ENCODE data around the gene POLL. TPM values are rescaled to one million over a fixed set of nuclear protein-coding genes. Genes with fewer than 3 reads are reported as not detected.
A peak's percentile ranks its signal among the peaks of the same experiment; 100 is the strongest.

POLL gene
- total and polyA plus RNA-seq, 2 of the 4 experiments (the other 2 are of a cell fraction): 6.3 to 23.7 TPM

- no CpG with 5 or more reads among the region's 6 CpGs for WGBS, 2 experiments (ENCODE audit: extremely low coverage in 2 of 2, insufficient read length in 1 of 2)
- DNase-seq (peak; percentile 64), ATAC-seq (ENCODE audit: low read depth) (peak; percentile 84)
- Histone ChIP-seq H3K36me3 (ENCODE audit: control insufficient read depth, insufficient read depth, low read length) (peaks cover 8% of the 10 kb centered on the region; the same call in 1 of the 2 replicates), H3K4me1 (ENCODE audit: control insufficient read depth, insufficient read depth, low read length) (no peaks in the 10 kb centered on the region), H2AK5ac (ENCODE audit: low read depth, low read length) (no peak overlapping the region), H2BK5ac (ENCODE audit: low read depth, low read length, poor library complexity, severe bottlenecking) (no peak overlapping the region), H2BK120ac (ENCODE audit: low read depth, low read length) (no peak overlapping the region), H3K4ac (ENCODE audit: low read depth, low read length) (no peak overlapping the region), H3K56ac (ENCODE audit: extremely low read depth, insufficient read depth, low read length) (no peak overlapping the region), H2AK9ac (replicated peaks; ENCODE audit: low read depth, low read length, poor library complexity) (no peak overlapping the region), H3K9ac (ENCODE audit: low read depth, low read length) (no peak overlapping the region), H3K14ac (replicated peaks; ENCODE audit: low read depth, low read length) (no peak overlapping the region), H3K27me3 (ENCODE audit: control insufficient read depth, insufficient read depth, low read length) (no peaks in the 10 kb centered on the region), H3K4me2 (ENCODE audit: low read depth, low read length) (no peak overlapping the region), H2BK20ac (ENCODE audit: low read depth, low read length) (no peak overlapping the region), H2BK15ac (ENCODE audit: low read depth, low read length) (no peak overlapping the region), H3K4me3 (ENCODE audit: insufficient read depth, low read depth, low read length) (no peak overlapping the region), H4K5ac (ENCODE audit: low read depth, low read length) (no peak overlapping the region), H2AFZ (replicated peaks; ENCODE audit: low read length, poor library complexity) (no peak overlapping the region), H3K9me1 (ENCODE audit: insufficient read depth, low read length) (no peaks in the 10 kb centered on the region), H3K27ac (ENCODE audit: insufficient read depth, low read length) (no peak overlapping the region), H3K9me3 (ENCODE audit: control insufficient read depth, insufficient read depth, low read length) (no peaks in the 10 kb centered on the region), H4K91ac (ENCODE audit: insufficient read depth, low read depth, low read length) (no peak overlapping the region), H3K23ac (ENCODE audit: low read depth, low read length) (no peak overlapping the region), H3K18ac (ENCODE audit: low read depth, low read length) (no peak overlapping the region), H4K8ac (ENCODE audit: low read depth in 2 of 2, low read length in 2 of 2) (no peak overlapping the region), H3K79me1 (ENCODE audit: low read depth in 1 of 2, low read length in 2 of 2) (no peaks in the 10 kb centered on the region), H4K20me1 (ENCODE audit: insufficient read depth, low read length) (no peaks in the 10 kb centered on the region; the same call in 1 of the 2 replicates)
- BruUV-seq (replicated peaks): no TSS peak
- in situ Hi-C loops (cut with MboI; ENCODE audit: low sequenced_read_pairs): no loop called here
- POLR2A ChIA-PET (ENCODE audit: unreplicated experiment): no interaction called here
- dilution Hi-C loops (cut with HindIII; ENCODE audit: low sequenced_read_pairs, unreplicated experiment): no loop called here
- intact Hi-C loops (cut with micrococcal nuclease): loop anchor here (1.0 kb wide), 1 partner anchor 178 kb away; no protein-coding TSS in a partner anchor
- no peak for TF ChIP-seq ELK1 (IDR thresholded peaks at IDR 0.05; ENCODE audit: borderline replicate concordance, low read depth, low read length)
- peak; percentile 66 for TF ChIP-seq CTCF (conservative IDR thresholded peaks at IDR 0.05; ENCODE audit: low read depth, low read length)
- no peak for TF ChIP-seq CHD1 (IDR thresholded peaks at IDR 0.05; ENCODE audit: low read depth, low read length)
- no peak for TF ChIP-seq BHLHE40 (IDR thresholded peaks at IDR 0.05; ENCODE audit: low read depth, low read length)
- peak; percentile 53 for TF ChIP-seq SMC3 (IDR thresholded peaks at IDR 0.05; ENCODE audit: low read depth, low read length)
- no peak for TF ChIP-seq FOS (IDR thresholded peaks at IDR 0.05; ENCODE audit: low read depth, low read length)
- TF ChIP-seq RFX5 (IDR thresholded peaks at IDR 0.05; ENCODE audit: low read depth, low read length): no peak
- no peak for TF ChIP-seq USF2 (IDR thresholded peaks at IDR 0.05; ENCODE audit: low read depth, low read length)
- no peak for TF ChIP-seq MAZ (IDR thresholded peaks at IDR 0.05; ENCODE audit: borderline replicate concordance, low read depth, low read length)
- TF ChIP-seq CEBPB (IDR thresholded peaks at IDR 0.05; ENCODE audit: low read depth, low read length): no peak
- TF ChIP-seq MAFK (IDR thresholded peaks at IDR 0.05; ENCODE audit: low read depth, low read length): no peak
- TF ChIP-seq MXI1 (IDR thresholded peaks at IDR 0.05; ENCODE audit: borderline replicate concordance, low read depth, low read length): no peak
- no peak for TF ChIP-seq POLR2A (IDR thresholded peaks at IDR 0.05; ENCODE audit: low read depth, low read length)
- TF ChIP-seq RCOR1 (IDR thresholded peaks at IDR 0.05; ENCODE audit: insufficient replicate concordance, low read length): no peak
- TF ChIP-seq RAD21 (IDR thresholded peaks at IDR 0.05; ENCODE audit: low read length): peak; percentile 73
- no peak for TF ChIP-seq NFE2L2 (IDR thresholded peaks at IDR 0.05; ENCODE audit: low read depth, low read length)
- CTCF ChIA-PET: interaction anchor here (0.6 to 1.2 kb wide), 6 partner anchors 10 to 184 kb away, joined by 3 to 9 read pairs (median 4); partner anchors contain the start of genes DPCD and POLL
Measured at GRCh38 chr10:101602761-101603398, 14.8 kb upstream of the POLL start.

Measured in IMR-90 (cell line).